GM12878 (cell line): Measurements from ENCODE around the gene CNNM1. TPM values are rescaled to one million over a fixed set of nuclear protein-coding genes. Genes with fewer than 3 reads are reported as not detected.

Source experiments
- ATAC-seq: fragments of 200-7000 bp; cut with Tn5 transposase; 3 replicates; pipeline ENCODE4 v1.9.1; 2020; ENCODE audit warnings: mild to moderate bottlenecking, moderate library complexity
- BruUV-seq: library from RNA; stranded (reverse); fragments of 400-500 nt; replicated peaks from 2 replicates; lab custom pipeline; 2021; lab: Mats Ljungman, UMichigan
- CTCF ChIA-PET: fragments of 300-600 bp; sonication (Branson Sonifier 250); formaldehyde crosslinking; extraction: SDS; loops from one replicate; lab custom pipeline; 2021; ENCODE audit warnings: inconsistent platforms; lab: Yijun Ruan, JAX
- POLR2A ChIA-PET: fragments of 350-600 bp; formaldehyde crosslinking; extraction: SDS; loops from one replicate; lab custom pipeline; 2021; ENCODE audit warnings: inconsistent platforms; lab: Charles Lee
- RAD21 ChIA-PET: fragments of 300-600 bp; sonication (Branson Sonifier 250); formaldehyde crosslinking; loops from one replicate; lab custom pipeline; 2023; ENCODE audit warnings: antibody characterized with exemption; ENCODE audit not compliant: unreplicated experiment; lab: Charles Lee
- SMC1A ChIA-PET: fragments of 300-600 bp; sonication (Branson Sonifier 250); formaldehyde crosslinking; loops from one replicate; lab custom pipeline; 2023; ENCODE audit not compliant: unreplicated experiment, uncharacterized antibody; lab: Charles Lee
- DNase-seq: peaks from one replicate; pipeline ENCODE4 v3.0.0-alpha.2; 2011; ENCODE audit warnings: low read depth, low spot score
- FAIRE-seq: peaks from 3 replicates; lab custom pipeline; 2011; peaks lifted over from hg19 to GRCh38; lab: Jason Lieb, UNC
- H2AFZ ChIP-seq: 2 replicates; pipeline ENCODE4 v1.6.0; 2011; ENCODE audit warnings: low read depth, low read length, control low read depth; ENCODE audit not compliant: control insufficient read depth
- H3K27ac ChIP-seq: 2 replicates; pipeline ENCODE4 v1.5.1; 2011; ENCODE audit warnings: control low read depth; ENCODE audit not compliant: control insufficient read depth, insufficient read depth
- H3K27me3 ChIP-seq, 2 experiments: replicated peaks in 1 of 2; 2 replicates each; pipeline versions ENCODE4 v1.6.0 to v1.6.1; 2011; ENCODE audit warnings: low read length in 1 of 2; ENCODE audit not compliant: control insufficient read depth in 2 of 2, insufficient read depth in 2 of 2
- H3K36me3 ChIP-seq, 2 experiments: 2 replicates each; pipeline ENCODE4 v1.5.1; 2011; ENCODE audit warnings: low read length in 1 of 2; ENCODE audit not compliant: control insufficient read depth in 2 of 2, insufficient read depth in 2 of 2
- H3K4me1 ChIP-seq: 2 replicates; pipeline ENCODE4 v1.6.1; 2011; ENCODE audit warnings: mild to moderate bottlenecking, low read length, moderate library complexity, mixed read lengths; ENCODE audit not compliant: control insufficient read depth, insufficient read depth
- H3K4me2 ChIP-seq: 2 replicates; pipeline ENCODE4 v1.6.0; 2011; ENCODE audit warnings: control low read depth; ENCODE audit not compliant: control insufficient read depth, insufficient read depth
- H3K4me3 ChIP-seq: fragments of 200-600 bp; sonication (generic); 2 replicates; pipeline ENCODE4 v1.5.1; 2016
- H3K79me2 ChIP-seq: 2 replicates; pipeline ENCODE4 v1.6.0; 2011; ENCODE audit warnings: low read length; ENCODE audit not compliant: control insufficient read depth, insufficient read depth
- H3K9ac ChIP-seq: 2 replicates; pipeline ENCODE4 v1.8.0; 2011; ENCODE audit warnings: low read length, control low read depth, mixed read lengths; ENCODE audit not compliant: control insufficient read depth, insufficient read depth
- H3K9me3 ChIP-seq: replicated peaks from 3 replicates; pipeline ENCODE4 v1.5.1; 2011; ENCODE audit warnings: mild to moderate bottlenecking, low read length; ENCODE audit not compliant: control insufficient read depth, insufficient read depth
- H4K20me1 ChIP-seq: 2 replicates; pipeline ENCODE4 v1.6.0; 2011; ENCODE audit not compliant: control insufficient read depth, insufficient read depth
- ELK1 ChIP-seq: IDR thresholded peaks from 2 replicates; pipeline ENCODE4 v1.6.1; 2012; ENCODE audit warnings: low read depth, low read length, improper control_type of control experiment
- IRF5 ChIP-seq: fragments of 450-650 bp; IDR thresholded peaks from 2 replicates; pipeline ENCODE4 v1.6.1; 2017; ENCODE audit warnings: borderline replicate concordance
- KAT2A ChIP-seq: conservative IDR thresholded peaks from 2 replicates; pipeline ENCODE4 v1.6.1; 2011; ENCODE audit warnings: low read depth, low read length; ENCODE audit not compliant: control insufficient read depth
- KLF5 ChIP-seq: fragments of 450-650 bp; IDR thresholded peaks from 2 replicates; pipeline ENCODE4 v1.6.1; 2014; ENCODE audit warnings: mild to moderate bottlenecking; ENCODE audit not compliant: partially characterized antibody
- WRNIP1 ChIP-seq: IDR thresholded peaks from 2 replicates; pipeline ENCODE4 v1.6.1; 2011; ENCODE audit warnings: low read depth, low read length, improper control_type of control experiment, borderline replicate concordance
- ZBTB33 ChIP-seq: fragments of 450-650 bp; IDR thresholded peaks from 2 replicates; pipeline ENCODE4 v1.6.1; 2017; ENCODE audit warnings: mild to moderate bottlenecking
- WGBS: methylation state at CpG from one replicate; pipeline ENCODE4 v1.1.6; 2016; ENCODE audit warnings: low lambda C conversion rate; ENCODE audit not compliant: insufficient replicate concordance, insufficient coverage; ENCODE audit errors: missing lambda C conversion rate; 5-methylcytosine and 5-hydroxymethylcytosine counted together
- in situ Hi-C: fragments of 300-500 bp; cut with MboI; formaldehyde crosslinking; loops from 9 replicates; pipeline ENCODE4 v1.14.3; 2018; ENCODE audit warnings: mixed read lengths
- intact Hi-C: fragments of 100-400 bp; cut with micrococcal nuclease; formaldehyde crosslinking; loops from one replicate; pipeline ENCODE4 v1.14.2; 2022; ENCODE audit not compliant: unreplicated experiment
- polyA plus RNA-seq, 11 experiments: library from polyadenylated mRNA; depleted of rRNA in 4 of 11; unstranded in 6 of 11; stranded (reverse) in 5 of 11; fragments of >200 nt; fragmentation: Nextera tagmentation in 4 of 11; fragmentation: Illumina TruSeq in 1 of 11; extraction: Ambion mirVana in 4 of 11; extraction: Trizol in 1 of 11; gene quantifications; 1 replicate in 1 of 11; 2 replicates in 10 of 11; pipeline versions ENCODE4 v1.2.1 to v1.2.3, GENCODE V29; 2011 to 2016; ENCODE audit warnings: inconsistent platforms in 2 of 11, missing spikeins in 2 of 11, low read depth in 1 of 11
- total RNA-seq, 4 experiments: library from RNA; depleted of rRNA in 3 of 4; stranded (reverse); fragments of >200 nt in 3 of 4; fragmentation: Illumina TruSeq in 1 of 4; extraction: Trizol in 1 of 4; gene quantifications; 2 replicates each; pipeline versions ENCODE4 v1.2.1 to v1.2.3, GENCODE V29; 2013 to 2021

The CNNM1 gene
- total and polyA plus RNA-seq, 10 of the 15 experiments (the other 5 are each of a cell fraction or from before 2014, with no cell fraction given) = 0.01 TPM; not detected in 9

DNA sequence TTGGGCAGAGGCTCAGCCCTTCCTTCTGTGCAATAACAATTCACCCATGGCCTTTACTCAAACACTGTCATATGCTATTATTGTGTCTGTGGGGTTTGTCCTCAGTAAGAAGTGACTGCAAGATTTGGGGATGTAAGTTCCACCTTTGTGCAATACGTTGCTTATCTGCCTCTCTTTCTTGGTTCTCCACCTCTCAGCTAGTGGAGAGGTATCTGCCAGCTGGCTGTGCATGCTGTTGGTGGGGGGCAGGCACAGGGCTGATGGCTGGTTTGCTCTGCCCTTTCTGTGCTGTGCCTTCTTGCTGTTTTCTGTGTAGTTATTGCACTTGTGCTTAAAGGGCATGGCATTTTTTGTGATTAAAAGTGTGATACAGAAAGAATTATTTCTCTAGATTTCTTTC is 36.2 kb downstream of the CNNM1 start:
- Histone ChIP-seq H3K36me3 (no peaks in the 10 kb centered on the region), H4K20me1 (peaks cover 4% of the 10 kb centered on the region), H3K79me2 (no peaks in the 10 kb centered on the region), H3K27ac (no peak overlapping the region), H3K4me2 (no peak overlapping the region), H3K4me3 (no peak overlapping the region), H3K9me3 (no peaks in the 10 kb centered on the region), H3K4me1 (no peaks in the 10 kb centered on the region), H3K27me3 (peaks cover 0 to 7% of the 10 kb centered on the region in 2 experiments; a peak in 1 of 4 replicates), H2AFZ (no peak overlapping the region), H3K9ac (no peak overlapping the region)
- RAD21 ChIA-PET = no interaction called here
- SMC1A ChIA-PET = no interaction called here
- BruUV-seq = no TSS peak
- CTCF ChIA-PET = no interaction called here
- FAIRE-seq (no peak), ATAC-seq (no peak), DNase-seq (no peak)
- intact Hi-C loops (no loop called here), in situ Hi-C loops (no loop called here)
- WGBS = 0% methylated on average over 1 of the region's 1 CpG
- TF ChIP-seq IRF5 = no peak
- no peak for TF ChIP-seq ZBTB33
- TF ChIP-seq KAT2A = no peak
- no peak for TF ChIP-seq KLF5
- no peak for TF ChIP-seq ELK1
- TF ChIP-seq WRNIP1 = no peak
- POLR2A ChIA-PET = no interaction called here
